ENCODE results near the gene ARHGEF10L.

DNA sequence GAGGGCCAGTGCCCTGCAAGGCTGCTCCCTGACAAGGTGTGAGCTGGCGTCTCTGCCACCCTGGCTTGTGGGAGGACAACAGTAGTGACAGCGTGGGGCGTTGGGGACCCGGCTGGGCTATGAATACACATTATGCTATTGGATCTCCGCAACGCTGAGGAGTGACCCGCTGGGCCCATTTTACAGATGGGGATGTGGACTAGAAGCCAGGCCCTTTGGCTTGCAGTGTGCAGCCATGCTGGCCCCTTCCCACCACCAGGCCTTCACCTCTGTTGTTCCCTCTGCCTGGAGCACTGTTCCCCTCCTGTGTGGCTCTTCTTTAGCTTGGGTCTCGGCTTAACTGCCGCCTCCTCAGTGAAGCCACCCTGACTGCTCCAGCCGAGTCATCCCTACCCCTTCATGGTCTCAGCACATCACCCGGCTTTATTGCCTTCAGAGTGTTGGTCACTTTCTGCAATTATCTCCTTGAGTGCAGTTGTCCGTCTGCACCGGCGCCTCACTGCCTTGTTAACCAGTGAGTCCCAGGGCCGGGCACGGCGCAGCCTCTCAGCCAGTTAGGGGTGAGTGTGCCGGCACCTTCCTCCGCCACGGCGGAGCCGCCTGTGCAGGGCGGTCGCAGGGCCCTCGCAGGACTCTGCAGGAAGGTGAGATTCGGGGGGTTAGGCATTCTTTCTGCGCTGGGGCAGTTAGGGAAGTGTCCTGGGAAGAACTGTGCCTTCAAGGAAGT, 131.3 kb downstream of the ARHGEF10L start:
- TF ChIP-seq, protein P1, sequence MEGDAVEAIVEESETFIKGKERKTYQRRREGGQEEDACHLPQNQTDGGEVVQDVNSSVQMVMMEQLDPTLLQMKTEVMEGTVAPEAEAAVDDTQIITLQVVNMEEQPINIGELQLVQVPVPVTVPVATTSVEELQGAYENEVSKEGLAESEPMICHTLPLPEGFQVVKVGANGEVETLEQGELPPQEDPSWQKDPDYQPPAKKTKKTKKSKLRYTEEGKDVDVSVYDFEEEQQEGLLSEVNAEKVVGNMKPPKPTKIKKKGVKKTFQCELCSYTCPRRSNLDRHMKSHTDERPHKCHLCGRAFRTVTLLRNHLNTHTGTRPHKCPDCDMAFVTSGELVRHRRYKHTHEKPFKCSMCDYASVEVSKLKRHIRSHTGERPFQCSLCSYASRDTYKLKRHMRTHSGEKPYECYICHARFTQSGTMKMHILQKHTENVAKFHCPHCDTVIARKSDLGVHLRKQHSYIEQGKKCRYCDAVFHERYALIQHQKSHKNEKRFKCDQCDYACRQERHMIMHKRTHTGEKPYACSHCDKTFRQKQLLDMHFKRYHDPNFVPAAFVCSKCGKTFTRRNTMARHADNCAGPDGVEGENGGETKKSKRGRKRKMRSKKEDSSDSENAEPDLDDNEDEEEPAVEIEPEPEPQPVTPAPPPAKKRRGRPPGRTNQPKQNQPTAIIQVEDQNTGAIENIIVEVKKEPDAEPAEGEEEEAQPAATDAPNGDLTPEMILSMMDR (IDR thresholded peaks at IDR 0.05; ENCODE audit: borderline replicate concordance, extremely low read depth, low read length, poor library complexity, severe bottlenecking) = no peak
- no peak for TF ChIP-seq EZH2 (IDR thresholded peaks at IDR 0.05; ENCODE audit: borderline replicate concordance, low read depth, low read length, severe bottlenecking)
